Measurements from ENCODE around the gene BATF.

The BATF gene

GRCh38 chr14:75568140-75568539 is 45.9 kb downstream of the BATF start:
- no peak for DNase-seq (ENCODE audit: low spot score)
- TF ChIP-seq CTCF (IDR thresholded peaks at IDR 0.05; ENCODE audit: borderline replicate concordance, control extremely low read depth, extremely low read depth, insufficient read depth, missing control alignments), result no peak
- in situ Hi-C loops (cut with MboI; ENCODE audit: low sequenced_read_pairs, unreplicated experiment), result loop anchor here (10.0 kb wide), 1 partner anchor 253 kb away; no protein-coding TSS in a partner anchor

GRCh38 chr14:75568791-75569190 is 46.5 kb downstream of the BATF start:
- no peak for TF ChIP-seq CTCF (IDR thresholded peaks at IDR 0.05; ENCODE audit: borderline replicate concordance, control extremely low read depth, extremely low read depth, insufficient read depth, missing control alignments)
- no peak for DNase-seq (ENCODE audit: low spot score)
- in situ Hi-C loops (cut with MboI; ENCODE audit: low sequenced_read_pairs, unreplicated experiment), result loop anchor here (10.0 kb wide), 1 partner anchor 254 kb away; no protein-coding TSS in a partner anchor

GRCh38 chr14:75570797-75571196 is 48.5 kb downstream of the BATF start:
- no peak for TF ChIP-seq CTCF (IDR thresholded peaks at IDR 0.05; ENCODE audit: borderline replicate concordance, control extremely low read depth, extremely low read depth, insufficient read depth, missing control alignments)
- no peak for DNase-seq (ENCODE audit: low spot score)
- in situ Hi-C loops (cut with MboI; ENCODE audit: low sequenced_read_pairs, unreplicated experiment), result no loop called here

GRCh38 chr14:75572104-75572503 is 49.8 kb downstream of the BATF start:
- DNase-seq (ENCODE audit: low spot score), result no peak
- TF ChIP-seq CTCF (IDR thresholded peaks at IDR 0.05; ENCODE audit: borderline replicate concordance, control extremely low read depth, extremely low read depth, insufficient read depth, missing control alignments), result no peak
- in situ Hi-C loops (cut with MboI; ENCODE audit: low sequenced_read_pairs, unreplicated experiment), result no loop called here

GRCh38 chr14:75577090-75577489 is 54.8 kb downstream of the BATF start:
- no peak for TF ChIP-seq CTCF (IDR thresholded peaks at IDR 0.05; ENCODE audit: borderline replicate concordance, control extremely low read depth, extremely low read depth, insufficient read depth, missing control alignments)
- in situ Hi-C loops (cut with MboI; ENCODE audit: low sequenced_read_pairs, unreplicated experiment), result loop anchor here (5.0 kb wide), 1 partner anchor 75 kb away; no protein-coding TSS in a partner anchor
- DNase-seq (ENCODE audit: low spot score), result no peak

GRCh38 chr14:75577729-75578101 is 55.4 kb downstream of the BATF start:
- TF ChIP-seq CTCF (IDR thresholded peaks at IDR 0.05; ENCODE audit: borderline replicate concordance, control extremely low read depth, extremely low read depth, insufficient read depth, missing control alignments), result peak; percentile 78
- in situ Hi-C loops (cut with MboI; ENCODE audit: low sequenced_read_pairs, unreplicated experiment), result loop anchor here (5.0 kb wide), 1 partner anchor 75 kb away; no protein-coding TSS in a partner anchor
- peak; percentile 89 for DNase-seq (ENCODE audit: low spot score)

Measured in GM13976 (cell line).